ENCODE measurements around the gene TXNIP.

DNA sequence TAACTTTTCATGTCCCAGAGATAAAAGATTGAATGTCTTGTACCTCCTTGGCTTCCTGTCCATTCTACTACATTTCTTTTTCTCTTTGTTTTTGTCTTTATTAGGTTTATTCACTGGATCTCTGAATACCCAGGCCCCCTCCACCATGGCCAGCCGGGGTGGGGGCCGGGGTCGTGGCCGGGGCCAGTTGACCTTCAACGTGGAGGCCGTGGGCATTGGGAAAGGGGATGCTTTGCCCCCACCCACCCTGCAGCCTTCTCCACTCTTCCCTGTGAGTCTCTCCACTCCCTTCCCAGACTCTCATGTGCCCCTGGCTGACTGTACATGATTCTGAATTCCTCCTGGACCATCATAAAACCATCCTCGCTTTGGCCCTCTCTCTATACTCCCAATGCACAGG is 21.7 kb downstream of the TXNIP start:
- TF ChIP-seq EZH2phosphoT487 (IDR thresholded peaks at IDR 0.05; ENCODE audit: low read depth): no peak
- TF ChIP-seq, protein P1, sequence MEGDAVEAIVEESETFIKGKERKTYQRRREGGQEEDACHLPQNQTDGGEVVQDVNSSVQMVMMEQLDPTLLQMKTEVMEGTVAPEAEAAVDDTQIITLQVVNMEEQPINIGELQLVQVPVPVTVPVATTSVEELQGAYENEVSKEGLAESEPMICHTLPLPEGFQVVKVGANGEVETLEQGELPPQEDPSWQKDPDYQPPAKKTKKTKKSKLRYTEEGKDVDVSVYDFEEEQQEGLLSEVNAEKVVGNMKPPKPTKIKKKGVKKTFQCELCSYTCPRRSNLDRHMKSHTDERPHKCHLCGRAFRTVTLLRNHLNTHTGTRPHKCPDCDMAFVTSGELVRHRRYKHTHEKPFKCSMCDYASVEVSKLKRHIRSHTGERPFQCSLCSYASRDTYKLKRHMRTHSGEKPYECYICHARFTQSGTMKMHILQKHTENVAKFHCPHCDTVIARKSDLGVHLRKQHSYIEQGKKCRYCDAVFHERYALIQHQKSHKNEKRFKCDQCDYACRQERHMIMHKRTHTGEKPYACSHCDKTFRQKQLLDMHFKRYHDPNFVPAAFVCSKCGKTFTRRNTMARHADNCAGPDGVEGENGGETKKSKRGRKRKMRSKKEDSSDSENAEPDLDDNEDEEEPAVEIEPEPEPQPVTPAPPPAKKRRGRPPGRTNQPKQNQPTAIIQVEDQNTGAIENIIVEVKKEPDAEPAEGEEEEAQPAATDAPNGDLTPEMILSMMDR (IDR thresholded peaks at IDR 0.05; ENCODE audit: low read depth, low read length): no peak

Data from OCI-LY3 (cell line).